Sciatic nerve (tissue), 2 donors: Measurements from ENCODE around the gene ZIC1. TPM values are rescaled to one million over a fixed set of nuclear protein-coding genes. Genes with fewer than 3 reads are reported as not detected.

Source experiments
- ATAC-seq: fragments of 200-7000 bp; cut with Tn5 transposase; one replicate; pipeline ENCODE4 v1.9.1; 2020; ENCODE audit warnings: mild to moderate bottlenecking, moderate library complexity
- DNase-seq: peaks from one replicate; pipeline ENCODE4 v3.0.0-alpha.2; 2020; ENCODE audit warnings: low spot score
- intact Hi-C: fragments of 100-400 bp; cut with DNase I; formaldehyde crosslinking; loops from one replicate; pipeline ENCODE4 v1.14.2; 2022
- total RNA-seq: library from RNA; stranded (reverse); fragmentation: NEBNext Ultra II Directional; extraction: Animal tissue kit (Norgen Biotek cat#: 25700); gene quantifications from one replicate; pipeline ENCODE4 v1.2.1, GENCODE V29; 2021
- donor health status: DM: no; HTN: no; CAD: no.
- donor health status: DM: no; HTN: no; CAD: no.

The ZIC1 gene
- total RNA-seq, 1 donor from 2014 or later, result 3.8 TPM

- ATAC-seq (no peak), DNase-seq (no peak)
- intact Hi-C loops, result no loop called here
These were observed 8.6 kb downstream of the ZIC1 start for GRCh38 chr3:147417551-147418295.

GRCh38 chr3:147418371-147418781, 9.2 kb downstream of the ZIC1 start:
- DNase-seq (no peak), ATAC-seq (no peak)
- intact Hi-C loops, result no loop called here

GRCh38 chr3:147418808-147419701, 9.9 kb downstream of the ZIC1 start:
- ATAC-seq (peak; percentile 81), DNase-seq (no peak)
- intact Hi-C loops, result no loop called here

GRCh38 chr3:147419781-147420224, 10.6 kb downstream of the ZIC1 start:
- intact Hi-C loops, result loop anchor here (10.0 kb wide), 1 partner anchor 45 kb away; no protein-coding TSS in a partner anchor
- DNase-seq (no peak), ATAC-seq (no peak)

GRCh38 chr3:147420353-147421183, 11.4 kb downstream of the ZIC1 start:
- DNase-seq (no peak), ATAC-seq (no peak)
- intact Hi-C loops, result loop anchor here (10.0 kb wide), 1 partner anchor 46 kb away; no protein-coding TSS in a partner anchor

- ATAC-seq, result no peak
- intact Hi-C loops, result loop anchor here (10.0 kb wide), 1 partner anchor 47 kb away; no protein-coding TSS in a partner anchor
- DNase-seq, result no peak
These were observed 12.2 kb downstream of the ZIC1 start for GRCh38 chr3:147421184-147421912.

- ATAC-seq (no peak), DNase-seq (no peak)
- intact Hi-C loops, result loop anchor here (10.0 kb wide), 1 partner anchor 47 kb away; no protein-coding TSS in a partner anchor
These were observed 13.0 kb downstream of the ZIC1 start for GRCh38 chr3:147422196-147422595.

GRCh38 chr3:147422601-147423536, 13.7 kb downstream of the ZIC1 start:
- no peak for DNase-seq
- intact Hi-C loops, result loop anchor here (10.0 kb wide), 1 partner anchor 48 kb away; no protein-coding TSS in a partner anchor
- ATAC-seq, result no peak

GRCh38 chr3:147423537-147423797, 14.3 kb downstream of the ZIC1 start:
- intact Hi-C loops, result loop anchor here (10.0 kb wide), 1 partner anchor 49 kb away; no protein-coding TSS in a partner anchor
- no peak for ATAC-seq

GRCh38 chr3:147423798-147424580, 14.8 kb downstream of the ZIC1 start:
- intact Hi-C loops, result loop anchor here (10.0 kb wide), 1 partner anchor 49 kb away; no protein-coding TSS in a partner anchor
- ATAC-seq, result no peak
- DNase-seq, result no peak

More at GRCh38 chr3:147423537-147423797, 14.3 kb downstream of the ZIC1 start:
- no peak for DNase-seq

- no peak for DNase-seq
- intact Hi-C loops, result loop anchor here (10.0 kb wide), 1 partner anchor 50 kb away; no protein-coding TSS in a partner anchor
- no peak for ATAC-seq
These were observed 15.6 kb downstream of the ZIC1 start for GRCh38 chr3:147424581-147425387.

GRCh38 chr3:147425388-147425850, 16.3 kb downstream of the ZIC1 start:
- DNase-seq (no peak), ATAC-seq (no peak)
- intact Hi-C loops, result loop anchor here (10.0 kb wide), 1 partner anchor 51 kb away; no protein-coding TSS in a partner anchor

GRCh38 chr3:147426931-147427330, 17.8 kb downstream of the ZIC1 start:
- DNase-seq (no peak), ATAC-seq (no peak)
- intact Hi-C loops, result loop anchor here (10.0 kb wide), 1 partner anchor 52 kb away; no protein-coding TSS in a partner anchor

GRCh38 chr3:147427746-147428145, 18.6 kb downstream of the ZIC1 start:
- no peak for DNase-seq
- intact Hi-C loops, result loop anchor here (10.0 kb wide), 1 partner anchor 53 kb away; no protein-coding TSS in a partner anchor

GRCh38 chr3:147428326-147428725, 19.2 kb downstream of the ZIC1 start:
- ATAC-seq (no peak), DNase-seq (no peak)
- intact Hi-C loops, result loop anchor here (10.0 kb wide), 1 partner anchor 54 kb away; no protein-coding TSS in a partner anchor

More at GRCh38 chr3:147427746-147428145, 18.6 kb downstream of the ZIC1 start:
- no peak for ATAC-seq
